GM12878 (cell line): ENCODE results near the gene JTB. TPM values are rescaled to one million over a fixed set of nuclear protein-coding genes. Genes with fewer than 3 reads are reported as not detected.

ENCODE experiments used
- ATAC-seq: fragments of 200-7000 bp; cut with Tn5 transposase; 3 replicates; pipeline ENCODE4 v1.9.1; 2020; ENCODE audit warnings: mild to moderate bottlenecking, moderate library complexity
- BruUV-seq: library from RNA; stranded (reverse); fragments of 400-500 nt; replicated peaks from 2 replicates; lab custom pipeline; 2021; lab: Mats Ljungman, UMichigan
- CTCF ChIA-PET: fragments of 300-600 bp; sonication (Branson Sonifier 250); formaldehyde crosslinking; extraction: SDS; loops from one replicate; lab custom pipeline; 2021; ENCODE audit warnings: inconsistent platforms; lab: Yijun Ruan, JAX
- POLR2A ChIA-PET: fragments of 350-600 bp; formaldehyde crosslinking; extraction: SDS; loops from one replicate; lab custom pipeline; 2021; ENCODE audit warnings: inconsistent platforms; lab: Charles Lee
- RAD21 ChIA-PET: fragments of 300-600 bp; sonication (Branson Sonifier 250); formaldehyde crosslinking; loops from one replicate; lab custom pipeline; 2023; ENCODE audit warnings: antibody characterized with exemption; ENCODE audit not compliant: unreplicated experiment; lab: Charles Lee
- SMC1A ChIA-PET: fragments of 300-600 bp; sonication (Branson Sonifier 250); formaldehyde crosslinking; loops from one replicate; lab custom pipeline; 2023; ENCODE audit not compliant: unreplicated experiment, uncharacterized antibody; lab: Charles Lee
- DNase-seq: peaks from one replicate; pipeline ENCODE4 v3.0.0-alpha.2; 2011; ENCODE audit warnings: low read depth, low spot score
- FAIRE-seq: peaks from 3 replicates; lab custom pipeline; 2011; peaks lifted over from hg19 to GRCh38; lab: Jason Lieb, UNC
- H2AFZ ChIP-seq: 2 replicates; pipeline ENCODE4 v1.6.0; 2011; ENCODE audit warnings: low read depth, low read length, control low read depth; ENCODE audit not compliant: control insufficient read depth
- H3K27ac ChIP-seq: 2 replicates; pipeline ENCODE4 v1.5.1; 2011; ENCODE audit warnings: control low read depth; ENCODE audit not compliant: control insufficient read depth, insufficient read depth
- H3K27me3 ChIP-seq, 2 experiments: replicated peaks in 1 of 2; 2 replicates each; pipeline versions ENCODE4 v1.6.0 to v1.6.1; 2011; ENCODE audit warnings: low read length in 1 of 2; ENCODE audit not compliant: control insufficient read depth in 2 of 2, insufficient read depth in 2 of 2
- H3K36me3 ChIP-seq, 2 experiments: 2 replicates each; pipeline ENCODE4 v1.5.1; 2011; ENCODE audit warnings: low read length in 1 of 2; ENCODE audit not compliant: control insufficient read depth in 2 of 2, insufficient read depth in 2 of 2
- H3K4me1 ChIP-seq: 2 replicates; pipeline ENCODE4 v1.6.1; 2011; ENCODE audit warnings: mild to moderate bottlenecking, low read length, moderate library complexity, mixed read lengths; ENCODE audit not compliant: control insufficient read depth, insufficient read depth
- H3K4me2 ChIP-seq: 2 replicates; pipeline ENCODE4 v1.6.0; 2011; ENCODE audit warnings: control low read depth; ENCODE audit not compliant: control insufficient read depth, insufficient read depth
- H3K4me3 ChIP-seq: fragments of 200-600 bp; sonication (generic); 2 replicates; pipeline ENCODE4 v1.5.1; 2016
- H3K79me2 ChIP-seq: 2 replicates; pipeline ENCODE4 v1.6.0; 2011; ENCODE audit warnings: low read length; ENCODE audit not compliant: control insufficient read depth, insufficient read depth
- H3K9ac ChIP-seq: 2 replicates; pipeline ENCODE4 v1.8.0; 2011; ENCODE audit warnings: low read length, control low read depth, mixed read lengths; ENCODE audit not compliant: control insufficient read depth, insufficient read depth
- H3K9me3 ChIP-seq: replicated peaks from 3 replicates; pipeline ENCODE4 v1.5.1; 2011; ENCODE audit warnings: mild to moderate bottlenecking, low read length; ENCODE audit not compliant: control insufficient read depth, insufficient read depth
- H4K20me1 ChIP-seq: 2 replicates; pipeline ENCODE4 v1.6.0; 2011; ENCODE audit not compliant: control insufficient read depth, insufficient read depth
- CUX1 ChIP-seq: IDR thresholded peaks from 2 replicates; pipeline ENCODE4 v1.6.1; 2012; ENCODE audit warnings: improper control_type of control experiment, low read depth, low read length; ENCODE audit not compliant: insufficient replicate concordance
- GATAD2B ChIP-seq: fragments of 450-650 bp; conservative IDR thresholded peaks from 2 replicates; pipeline ENCODE4 v1.6.1; 2017; ENCODE audit warnings: low read depth, mild to moderate bottlenecking, moderate library complexity
- NR2C1 ChIP-seq: fragments of 450-650 bp; IDR thresholded peaks from 2 replicates; pipeline ENCODE4 v1.6.1; 2017; ENCODE audit warnings: antibody characterized with exemption, mild to moderate bottlenecking, moderate library complexity
- PBX3 ChIP-seq: IDR thresholded peaks from 2 replicates; pipeline ENCODE4 v1.6.1; 2011; ENCODE audit warnings: mild to moderate bottlenecking, low read depth, low read length, moderate library complexity; ENCODE audit not compliant: insufficient replicate concordance
- POLR2AphosphoS2 ChIP-seq: IDR thresholded peaks from 2 replicates; pipeline ENCODE4 v1.6.1; 2011; ENCODE audit warnings: low read depth, mild to moderate bottlenecking, low read length, improper control_type of control experiment, moderate library complexity
- WGBS: methylation state at CpG from one replicate; pipeline ENCODE4 v1.1.6; 2016; ENCODE audit warnings: low lambda C conversion rate; ENCODE audit not compliant: insufficient replicate concordance, insufficient coverage; ENCODE audit errors: missing lambda C conversion rate; 5-methylcytosine and 5-hydroxymethylcytosine counted together
- in situ Hi-C: fragments of 300-500 bp; cut with MboI; formaldehyde crosslinking; loops from 9 replicates; pipeline ENCODE4 v1.14.3; 2018; ENCODE audit warnings: mixed read lengths
- intact Hi-C: fragments of 100-400 bp; cut with micrococcal nuclease; formaldehyde crosslinking; loops from one replicate; pipeline ENCODE4 v1.14.2; 2022; ENCODE audit not compliant: unreplicated experiment
- polyA plus RNA-seq, 11 experiments: library from polyadenylated mRNA; depleted of rRNA in 4 of 11; unstranded in 6 of 11; stranded (reverse) in 5 of 11; fragments of >200 nt; fragmentation: Nextera tagmentation in 4 of 11; fragmentation: Illumina TruSeq in 1 of 11; extraction: Ambion mirVana in 4 of 11; extraction: Trizol in 1 of 11; gene quantifications; 1 replicate in 1 of 11; 2 replicates in 10 of 11; pipeline versions ENCODE4 v1.2.1 to v1.2.3, GENCODE V29; 2011 to 2016; ENCODE audit warnings: inconsistent platforms in 2 of 11, missing spikeins in 2 of 11, low read depth in 1 of 11
- total RNA-seq, 4 experiments: library from RNA; depleted of rRNA in 3 of 4; stranded (reverse); fragments of >200 nt in 3 of 4; fragmentation: Illumina TruSeq in 1 of 4; extraction: Trizol in 1 of 4; gene quantifications; 2 replicates each; pipeline versions ENCODE4 v1.2.1 to v1.2.3, GENCODE V29; 2013 to 2021
- TF ChIP-seq, protein P1 (sequence below): fragments of 450-650 bp; conservative IDR thresholded peaks from 2 replicates; pipeline ENCODE4 v1.6.1; 2017; ENCODE audit warnings: mild to moderate bottlenecking, moderate library complexity
- TF ChIP-seq, protein P2 (sequence below): fragments of 450-650 bp; IDR thresholded peaks from 2 replicates; pipeline ENCODE4 v1.6.1; 2018; ENCODE audit warnings: mild to moderate bottlenecking, low read depth, moderate library complexity; ENCODE audit not compliant: partially characterized antibody

The JTB gene
- total and polyA plus RNA-seq, 10 of the 15 experiments (the other 5 are each of a cell fraction or from before 2014, with no cell fraction given), result 25.0 to 298 (median 155) TPM

- TF ChIP-seq, protein P1, sequence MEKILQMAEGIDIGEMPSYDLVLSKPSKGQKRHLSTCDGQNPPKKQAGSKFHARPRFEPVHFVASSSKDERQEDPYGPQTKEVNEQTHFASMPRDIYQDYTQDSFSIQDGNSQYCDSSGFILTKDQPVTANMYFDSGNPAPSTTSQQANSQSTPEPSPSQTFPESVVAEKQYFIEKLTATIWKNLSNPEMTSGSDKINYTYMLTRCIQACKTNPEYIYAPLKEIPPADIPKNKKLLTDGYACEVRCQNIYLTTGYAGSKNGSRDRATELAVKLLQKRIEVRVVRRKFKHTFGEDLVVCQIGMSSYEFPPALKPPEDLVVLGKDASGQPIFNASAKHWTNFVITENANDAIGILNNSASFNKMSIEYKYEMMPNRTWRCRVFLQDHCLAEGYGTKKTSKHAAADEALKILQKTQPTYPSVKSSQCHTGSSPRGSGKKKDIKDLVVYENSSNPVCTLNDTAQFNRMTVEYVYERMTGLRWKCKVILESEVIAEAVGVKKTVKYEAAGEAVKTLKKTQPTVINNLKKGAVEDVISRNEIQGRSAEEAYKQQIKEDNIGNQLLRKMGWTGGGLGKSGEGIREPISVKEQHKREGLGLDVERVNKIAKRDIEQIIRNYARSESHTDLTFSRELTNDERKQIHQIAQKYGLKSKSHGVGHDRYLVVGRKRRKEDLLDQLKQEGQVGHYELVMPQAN, result no peak
Observed at GRCh38 chr1:153941826-153942725, 35.4 kb downstream of the JTB start (continued).

DNA sequence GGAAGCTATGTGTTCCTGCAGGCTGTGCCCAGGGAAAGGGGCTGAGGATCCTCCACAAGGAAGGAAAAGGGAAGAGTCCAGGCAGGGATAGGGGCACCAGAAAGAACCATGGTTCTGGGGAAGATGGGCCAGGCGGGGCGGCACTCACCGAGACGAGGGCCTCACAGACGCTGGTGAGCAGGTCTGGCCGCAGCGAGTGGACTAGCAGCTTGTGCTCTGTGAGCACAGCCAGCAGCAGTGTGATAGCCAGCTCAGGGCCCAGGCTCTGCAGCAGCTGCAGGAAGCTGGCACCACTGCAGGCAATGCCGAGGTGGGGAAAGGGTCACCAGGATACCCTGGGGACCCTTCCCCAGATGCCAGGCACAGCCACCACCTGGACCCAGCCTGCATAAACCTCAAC lies 36.7 kb downstream of the JTB start:
- no peaks in the 10 kb centered on the region for H3K27me3 ChIP-seq
- ChIA-PET CTCF (interaction anchor here (1.9 kb wide), 1 partner anchor 144 kb away, joined by 4 read pairs; no protein-coding TSS in a partner anchor), POLR2A (interaction anchor here (1.4 kb wide), 1 partner anchor 27 kb away, joined by 5 read pairs; the partner anchor contains the start of gene CREB3L4), SMC1A (interaction anchor here (0.7 to 1.7 kb wide), 3 partner anchors 13 to 142 kb away, joined by 3 read pairs; no protein-coding TSS in a partner anchor), RAD21 (no interaction called here)
- H3K4me1 ChIP-seq, result peaks cover 10% of the 10 kb centered on the region
- no peaks in the 10 kb centered on the region for H3K9me3 ChIP-seq
- H3K4me2 ChIP-seq, result no peak overlapping the region
- H3K9ac ChIP-seq, result no peak overlapping the region
- H3K27ac ChIP-seq, result no peak overlapping the region
- intact Hi-C loops, result no loop called here
- no peaks in the 10 kb centered on the region for H4K20me1 ChIP-seq
- FAIRE-seq (no peak), ATAC-seq (no peak), DNase-seq (no peak)
- 96% methylated on average over 8 of the region's 8 CpGs for WGBS
- no peak overlapping the region for H2AFZ ChIP-seq
- peaks cover 26% of the 10 kb centered on the region for H3K79me2 ChIP-seq
- in situ Hi-C loops, result no loop called here
- H3K4me3 ChIP-seq, result no peak overlapping the region
- H3K36me3 ChIP-seq, result peaks cover 17 to 25% of the 10 kb centered on the region in 2 experiments; a peak in 3 of 4 replicates
- no TSS peak for BruUV-seq
- TF ChIP-seq, protein P2, sequence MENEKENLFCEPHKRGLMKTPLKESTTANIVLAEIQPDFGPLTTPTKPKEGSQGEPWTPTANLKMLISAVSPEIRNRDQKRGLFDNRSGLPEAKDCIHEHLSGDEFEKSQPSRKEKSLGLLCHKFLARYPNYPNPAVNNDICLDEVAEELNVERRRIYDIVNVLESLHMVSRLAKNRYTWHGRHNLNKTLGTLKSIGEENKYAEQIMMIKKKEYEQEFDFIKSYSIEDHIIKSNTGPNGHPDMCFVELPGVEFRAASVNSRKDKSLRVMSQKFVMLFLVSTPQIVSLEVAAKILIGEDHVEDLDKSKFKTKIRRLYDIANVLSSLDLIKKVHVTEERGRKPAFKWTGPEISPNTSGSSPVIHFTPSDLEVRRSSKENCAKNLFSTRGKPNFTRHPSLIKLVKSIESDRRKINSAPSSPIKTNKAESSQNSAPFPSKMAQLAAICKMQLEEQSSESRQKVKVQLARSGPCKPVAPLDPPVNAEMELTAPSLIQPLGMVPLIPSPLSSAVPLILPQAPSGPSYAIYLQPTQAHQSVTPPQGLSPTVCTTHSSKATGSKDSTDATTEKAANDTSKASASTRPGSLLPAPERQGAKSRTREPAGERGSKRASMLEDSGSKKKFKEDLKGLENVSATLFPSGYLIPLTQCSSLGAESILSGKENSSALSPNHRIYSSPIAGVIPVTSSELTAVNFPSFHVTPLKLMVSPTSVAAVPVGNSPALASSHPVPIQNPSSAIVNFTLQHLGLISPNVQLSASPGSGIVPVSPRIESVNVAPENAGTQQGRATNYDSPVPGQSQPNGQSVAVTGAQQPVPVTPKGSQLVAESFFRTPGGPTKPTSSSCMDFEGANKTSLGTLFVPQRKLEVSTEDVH, result no peak
- TF ChIP-seq NR2C1, result no peak
- TF ChIP-seq GATAD2B, result no peak
- no peak for TF ChIP-seq POLR2AphosphoS2
- TF ChIP-seq CUX1, result no peak
- no peak for TF ChIP-seq PBX3
